Left renal cortex interstitium (tissue), 4 donors: ENCODE data around the gene DHH. TPM values are rescaled to one million over a fixed set of nuclear protein-coding genes. Genes with fewer than 3 reads are reported as not detected.
A peak's percentile ranks its signal among the peaks of the same experiment; 100 is the strongest.
"Not testable (repeated sequence)": the region's sequence is repeated elsewhere in the genome, so short reads cannot be mapped to it uniquely, and the experiment has no call there.

ENCODE experiments used
- DNase-seq, 4 donors: peaks; one replicate each; pipeline ENCODE4 v3.0.0-alpha.2; 2013; ENCODE audit warnings: low read depth in 4 of 4, low spot score in 2 of 4, missing footprints in 1 of 4
- polyA plus RNA-seq, 4 donors: library from polyadenylated mRNA; unstranded; fragments of 120-200 nt; gene quantifications; one replicate each; pipeline ENCODE4 v1.2.1, GENCODE V29; 2013; ENCODE audit not compliant: insufficient read length in 4 of 4

DHH gene
- under 1 TPM; 0.30 to 0.55 (median 0.50) TPM for polyA plus RNA-seq

DNA sequence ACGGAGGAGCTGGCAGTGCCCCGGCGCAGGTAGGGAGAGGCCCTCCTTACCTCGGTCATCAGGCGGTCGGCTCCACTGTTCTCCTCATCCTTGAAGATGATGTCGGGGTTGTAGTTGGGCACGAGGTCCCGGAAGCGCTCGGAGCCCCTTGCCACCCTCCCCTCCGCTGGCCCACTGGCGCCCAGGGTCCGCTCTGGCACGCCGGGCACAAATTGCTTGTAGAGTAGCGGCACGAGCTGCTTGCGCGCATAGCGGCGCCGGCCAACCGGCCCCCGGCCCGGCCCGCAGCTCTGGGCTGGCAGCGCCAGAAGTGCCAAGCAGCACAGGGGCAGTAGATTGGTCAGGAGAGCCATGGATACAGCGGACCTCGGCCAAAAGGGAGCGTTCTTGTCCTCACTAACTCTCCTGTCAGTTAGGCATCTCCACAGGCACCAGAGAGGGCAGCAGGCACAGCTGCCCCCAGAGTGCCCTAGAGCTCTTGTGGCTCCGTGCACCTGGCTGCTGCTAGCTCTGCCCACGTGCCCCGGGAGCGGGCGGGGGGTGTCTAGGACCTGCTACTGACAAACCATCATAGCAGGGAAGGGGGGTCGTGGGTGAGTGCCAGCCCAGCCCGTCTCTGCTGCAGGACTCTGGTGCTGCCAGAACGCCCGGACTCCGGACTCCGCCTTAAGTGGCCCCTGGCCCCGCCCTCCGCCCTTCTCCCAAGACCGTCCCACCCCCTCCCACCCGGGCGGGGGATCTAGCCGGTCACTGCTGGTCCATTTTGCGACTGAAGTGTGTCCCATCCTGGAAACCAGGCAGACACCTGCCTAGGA, at the start of gene DHH:
DHH (minus strand) TSS at position 642 of the 815 bp plus-strand sequence; CDS start at position 353, 289 bp downstream.
- no peak for DNase-seq

DNA sequence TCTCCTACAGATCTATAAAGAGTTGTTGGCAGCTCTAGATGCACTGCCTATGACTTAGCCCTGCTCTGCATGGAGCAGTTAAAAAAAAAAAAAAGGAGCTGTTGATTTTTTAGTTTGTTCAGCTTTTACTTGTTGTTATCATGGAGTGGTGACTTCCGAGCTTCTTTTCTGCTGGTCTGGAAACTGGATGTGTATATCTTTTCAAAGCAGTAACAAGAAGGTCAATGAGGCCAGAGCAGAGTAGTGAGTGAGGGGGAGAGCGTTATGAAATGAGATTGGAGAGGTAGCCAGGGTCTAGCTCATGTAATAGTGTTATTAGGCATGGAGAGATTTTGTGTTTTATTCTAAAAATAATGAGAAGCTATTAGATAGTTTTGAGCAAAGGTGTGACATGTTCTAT, 49.8 kb upstream of the DHH start:
- DNase-seq, result no peak

DNA sequence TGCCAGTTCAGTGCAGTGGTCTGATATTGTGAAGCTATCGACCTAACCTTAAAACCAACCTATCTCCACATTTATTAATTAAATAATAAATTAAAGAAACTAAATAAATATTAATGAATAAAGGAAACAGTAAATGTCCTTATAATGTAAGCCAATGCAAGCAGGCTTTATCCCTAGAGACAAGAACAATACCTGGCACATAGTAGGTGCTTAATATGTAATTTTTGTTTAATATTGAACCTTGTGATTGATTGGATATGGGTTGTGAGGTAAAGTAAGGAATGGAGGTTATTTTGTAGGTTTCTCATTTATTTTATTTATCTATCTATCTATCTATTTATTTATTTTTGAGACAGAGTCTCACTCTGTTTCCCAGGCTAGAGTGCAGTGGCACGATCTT, 44.4 kb upstream of the DHH start:
- DNase-seq, result no peak

DNA sequence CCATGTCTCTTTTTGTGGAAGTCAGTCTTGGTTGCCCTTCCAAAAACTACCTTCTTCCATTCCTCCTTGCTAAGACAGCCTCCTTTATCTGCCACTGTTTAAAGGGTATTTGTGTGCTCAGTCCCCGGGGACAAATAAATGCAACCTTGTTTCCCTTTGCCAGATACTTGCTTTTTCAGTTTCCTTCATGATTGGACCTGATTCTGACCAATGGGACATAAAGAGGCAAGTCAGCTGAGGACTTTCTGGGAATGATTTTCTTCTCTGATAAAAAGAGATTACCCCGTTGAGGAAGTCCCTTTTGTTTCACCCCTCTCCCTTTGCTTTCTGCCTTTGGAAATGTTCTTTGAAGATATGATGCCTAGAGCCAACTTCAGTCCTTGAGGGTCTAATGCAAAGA, 44.0 kb upstream of the DHH start:
- DNase-seq, result no peak

DNA sequence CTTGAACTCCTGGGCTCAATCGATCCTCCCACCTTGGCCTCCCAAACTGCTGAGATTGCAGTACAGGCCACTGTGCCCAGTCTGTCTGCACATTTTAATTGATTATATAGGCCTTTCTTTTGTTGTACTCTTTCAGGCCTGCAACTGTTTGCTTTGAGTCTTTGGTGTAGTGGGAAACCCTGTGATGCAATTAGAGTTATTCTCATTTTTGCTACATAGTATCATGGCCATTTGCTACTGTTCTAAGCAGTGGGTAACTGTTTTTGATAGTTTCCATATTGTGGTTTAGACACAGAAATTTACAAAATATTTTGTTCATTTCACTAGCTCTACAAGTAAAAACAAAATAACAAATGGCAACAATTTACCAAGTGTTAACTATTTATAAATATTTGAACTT, 42.9 kb upstream of the DHH start:
- no peak for DNase-seq

DNA sequence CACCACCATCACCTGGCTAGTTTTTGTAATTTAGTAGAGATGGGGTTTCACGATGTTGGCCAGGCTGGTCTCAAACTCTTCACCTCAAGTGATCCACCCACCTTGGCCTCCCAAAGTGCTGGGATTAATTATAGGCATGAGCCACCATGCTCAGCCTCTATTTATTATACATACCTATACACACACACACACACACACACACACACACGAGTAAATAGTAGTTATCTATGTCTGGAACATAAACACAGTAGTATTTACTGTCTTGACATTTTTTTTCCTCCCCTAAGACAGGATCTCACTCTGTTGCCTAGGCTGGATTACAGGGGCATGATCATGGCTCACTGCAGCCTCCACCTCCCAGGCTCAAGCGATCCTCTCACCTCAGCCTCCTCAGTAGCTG, 42.4 kb upstream of the DHH start:
- DNase-seq, result not testable (repeated sequence)

DNA sequence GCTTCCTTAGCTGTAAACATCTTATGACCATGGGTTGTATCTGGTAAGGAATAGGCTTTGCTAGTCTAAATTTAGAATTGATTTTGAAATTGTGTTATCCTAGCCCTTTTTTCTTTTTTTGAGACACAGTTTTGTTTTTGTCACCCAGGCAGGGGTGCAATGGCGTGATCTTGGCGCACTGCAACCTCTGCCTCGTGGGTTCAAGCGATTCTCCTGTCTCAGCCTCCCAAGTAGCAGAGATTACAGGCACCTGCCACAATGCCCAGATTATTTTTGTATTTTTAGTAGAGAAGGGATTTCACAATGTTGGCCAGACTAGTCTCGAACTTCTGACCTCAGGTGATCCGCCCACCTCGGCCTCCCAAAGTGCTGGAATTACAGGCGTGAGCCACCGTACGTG, 39.0 kb upstream of the DHH start:
- DNase-seq, result no peak

DNA sequence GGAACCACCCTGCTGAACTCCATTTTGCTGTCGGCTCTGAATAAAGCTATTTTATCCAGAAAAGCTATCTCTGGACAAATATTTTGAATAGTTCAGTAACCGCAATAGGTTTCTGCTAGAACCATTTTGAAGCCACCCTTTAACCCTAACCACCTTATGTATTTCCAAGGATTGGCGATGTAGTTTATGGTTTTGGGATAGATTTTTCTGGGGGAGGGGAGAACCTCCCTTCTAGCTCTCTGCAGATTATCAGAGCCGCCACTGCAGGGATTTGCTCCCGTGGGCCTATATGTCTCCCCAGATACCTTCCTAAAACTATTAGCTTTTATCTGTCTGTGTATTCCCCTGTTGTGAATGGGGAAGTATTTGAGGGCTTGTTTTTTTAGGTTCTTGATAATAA, 38.4 kb upstream of the DHH start:
- no peak for DNase-seq

DNA sequence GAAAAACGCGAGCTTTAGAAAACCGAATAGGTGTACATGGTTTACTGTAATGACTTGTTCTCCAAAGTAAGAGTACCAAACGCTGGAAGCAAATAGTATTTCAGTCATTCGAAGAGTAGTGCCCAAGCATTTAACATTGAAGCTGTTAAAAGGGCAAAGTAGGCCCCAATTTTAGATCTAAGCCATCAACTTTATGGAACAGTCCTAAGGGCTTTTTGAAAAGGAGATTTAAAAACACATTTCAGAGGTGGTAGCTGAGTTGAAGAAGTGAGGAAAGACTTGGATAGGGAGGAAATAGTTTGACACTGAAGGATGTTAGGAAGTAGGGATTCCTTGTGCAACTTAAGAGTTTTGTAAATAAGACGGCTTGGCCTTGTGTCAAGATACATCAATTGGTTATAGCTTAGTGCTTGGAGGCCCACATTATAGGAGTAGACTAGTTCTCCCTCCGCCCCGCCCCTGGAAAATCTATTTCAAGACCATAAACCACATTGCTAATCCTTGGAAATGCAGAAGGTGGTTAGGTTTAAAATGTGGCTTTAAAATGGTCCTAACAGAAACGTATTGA, 37.4 kb upstream of the DHH start:
- DNase-seq, result peak in 2 of 4 donors; percentile 29 to 62

DNA sequence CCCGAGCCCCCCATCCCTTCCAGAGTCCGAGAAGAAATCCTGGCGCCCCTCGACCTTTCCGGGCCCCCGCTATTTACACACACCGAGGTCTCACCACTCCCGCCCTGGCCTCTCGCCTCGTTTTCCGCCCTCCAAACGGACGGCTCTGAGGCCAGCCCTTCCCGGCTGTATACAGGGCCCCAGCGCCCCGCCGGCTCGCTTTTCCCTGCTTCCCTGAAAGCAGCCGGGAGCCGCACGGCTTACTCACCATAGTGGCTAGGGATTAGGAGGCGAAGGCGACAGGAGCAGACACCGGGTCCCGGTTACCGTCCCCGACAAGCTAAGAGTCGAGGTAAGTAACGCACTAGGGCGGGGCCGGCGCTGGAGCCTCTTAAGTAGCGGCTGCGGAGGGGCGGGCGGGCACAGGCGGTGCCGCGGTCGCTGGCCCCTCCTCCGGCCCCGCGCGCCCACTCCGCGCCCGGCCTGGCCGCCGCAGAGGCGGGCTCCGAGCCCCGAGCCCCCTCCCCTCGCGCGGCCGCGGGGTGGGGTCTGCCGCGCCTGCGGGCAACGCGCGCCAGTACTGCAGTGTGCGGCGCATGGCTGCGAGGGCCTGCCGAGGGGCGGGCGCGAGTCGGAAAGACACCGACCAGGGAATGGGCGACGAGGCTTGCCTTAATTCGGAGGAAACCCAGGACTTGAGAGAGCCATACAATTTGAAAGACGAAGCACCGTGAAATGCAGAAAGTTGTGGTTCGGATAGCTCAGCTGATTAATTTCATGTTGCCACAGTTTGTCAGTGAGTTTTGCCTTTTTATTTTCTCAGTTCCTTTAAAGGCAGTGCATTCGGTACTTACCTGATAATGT, 36.7 kb upstream of the DHH start, which contains the start of gene TUBA1B:
TUBA1B (minus strand) TSS at position 345 of the 843 bp plus-strand sequence; CDS start at position 250, 95 bp downstream.
- peak; percentile 65 to 87 (median 78) for DNase-seq

DNA sequence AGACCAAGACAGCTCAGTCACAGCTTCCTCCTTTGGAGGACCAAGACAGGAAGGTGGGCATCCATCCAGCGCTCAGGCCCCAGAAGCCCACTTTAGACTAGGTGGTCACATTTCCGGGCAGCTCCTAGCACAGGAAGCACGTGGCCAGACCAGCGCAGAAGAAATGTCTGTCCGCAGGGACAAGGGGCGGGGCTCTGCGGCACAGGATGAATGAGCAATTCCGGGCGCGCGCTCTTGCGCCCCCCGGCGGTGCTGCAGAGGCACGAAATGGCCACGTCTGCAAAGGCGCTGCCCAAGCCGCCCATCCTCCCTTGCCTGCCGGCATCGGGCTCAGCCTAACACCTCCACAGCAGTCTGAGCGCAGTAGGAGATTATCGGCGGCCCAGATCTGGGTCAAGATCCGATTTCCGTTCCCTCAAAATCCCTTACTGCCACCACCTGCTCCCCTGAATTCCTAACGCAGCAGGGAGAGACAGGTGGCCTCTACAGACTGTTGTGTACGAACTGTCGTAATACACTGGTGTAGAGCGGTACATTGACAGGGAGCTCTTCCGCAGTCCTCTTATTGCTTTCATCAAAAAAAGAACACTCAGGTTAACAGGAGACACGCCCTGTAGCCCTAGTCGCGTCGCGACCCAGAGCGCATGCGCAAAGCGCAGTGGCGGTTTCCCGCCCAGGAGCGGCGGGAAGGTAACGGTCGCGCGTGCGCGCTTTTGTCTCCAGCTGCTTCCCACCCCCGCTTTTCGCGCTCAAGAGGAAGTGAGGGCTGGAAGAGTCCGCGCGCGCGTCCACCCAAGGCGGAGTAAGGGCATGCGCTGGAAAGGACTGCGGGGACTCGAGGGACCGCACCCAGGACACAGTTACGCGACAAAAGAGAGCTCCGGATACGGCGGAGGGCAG, 35.8 kb upstream of the DHH start:
- DNase-seq, result peak; percentile 81 to 87 (median 86)

DNA sequence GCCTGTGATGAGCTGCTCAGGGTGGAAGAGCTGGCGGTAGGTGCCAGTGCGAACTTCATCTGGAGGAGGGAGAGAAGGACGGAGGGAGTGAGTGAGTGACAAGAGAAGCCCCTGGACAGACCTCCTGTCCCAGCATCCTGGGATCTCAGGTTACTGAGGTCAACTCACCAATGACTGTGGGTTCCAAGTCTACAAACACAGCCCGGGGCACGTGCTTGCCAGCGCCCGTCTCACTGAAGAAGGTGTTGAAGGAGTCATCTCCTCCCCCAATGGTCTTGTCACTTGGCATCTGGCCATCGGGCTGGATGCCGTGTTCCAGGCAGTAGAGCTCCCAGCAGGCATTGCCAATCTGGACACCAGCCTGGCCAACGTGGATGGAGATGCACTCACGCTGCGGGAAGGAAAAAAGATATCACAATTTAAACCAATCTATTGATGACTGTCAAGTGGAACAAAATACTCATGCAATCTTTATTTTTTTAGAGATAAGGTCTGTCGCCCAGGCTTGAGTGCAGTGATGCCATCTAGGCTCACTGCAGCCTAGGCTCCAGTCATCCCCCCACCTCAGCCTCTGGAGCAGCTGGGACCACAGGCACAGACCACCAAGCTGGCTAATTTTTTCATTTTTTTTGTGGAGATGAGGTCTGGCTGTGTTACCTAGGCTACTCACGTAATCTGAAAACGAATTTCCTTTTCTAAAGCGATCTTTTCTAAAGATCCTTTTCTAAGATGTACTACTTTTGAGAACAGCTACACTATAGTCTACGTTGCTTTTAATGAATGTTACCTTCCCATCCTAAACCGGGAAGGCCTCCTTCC, 34.9 kb upstream of the DHH start:
- DNase-seq, result no peak

DNA sequence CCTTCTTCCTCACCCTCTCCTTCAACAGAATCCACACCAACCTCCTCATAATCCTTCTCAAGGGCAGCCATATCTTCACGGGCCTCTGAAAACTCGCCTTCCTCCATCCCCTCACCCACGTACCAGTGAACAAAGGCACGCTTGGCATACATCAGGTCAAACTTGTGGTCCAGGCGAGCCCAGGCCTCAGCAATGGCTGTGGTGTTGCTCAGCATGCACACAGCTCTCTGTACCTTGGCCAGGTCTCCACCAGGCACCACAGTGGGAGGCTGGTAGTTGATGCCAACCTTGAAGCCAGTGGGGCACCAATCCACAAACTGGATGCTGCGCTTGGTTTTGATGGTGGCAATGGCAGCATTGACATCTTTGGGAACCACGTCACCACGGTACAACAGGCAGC, 33.4 kb upstream of the DHH start:
- not testable (repeated sequence) for DNase-seq

DNA sequence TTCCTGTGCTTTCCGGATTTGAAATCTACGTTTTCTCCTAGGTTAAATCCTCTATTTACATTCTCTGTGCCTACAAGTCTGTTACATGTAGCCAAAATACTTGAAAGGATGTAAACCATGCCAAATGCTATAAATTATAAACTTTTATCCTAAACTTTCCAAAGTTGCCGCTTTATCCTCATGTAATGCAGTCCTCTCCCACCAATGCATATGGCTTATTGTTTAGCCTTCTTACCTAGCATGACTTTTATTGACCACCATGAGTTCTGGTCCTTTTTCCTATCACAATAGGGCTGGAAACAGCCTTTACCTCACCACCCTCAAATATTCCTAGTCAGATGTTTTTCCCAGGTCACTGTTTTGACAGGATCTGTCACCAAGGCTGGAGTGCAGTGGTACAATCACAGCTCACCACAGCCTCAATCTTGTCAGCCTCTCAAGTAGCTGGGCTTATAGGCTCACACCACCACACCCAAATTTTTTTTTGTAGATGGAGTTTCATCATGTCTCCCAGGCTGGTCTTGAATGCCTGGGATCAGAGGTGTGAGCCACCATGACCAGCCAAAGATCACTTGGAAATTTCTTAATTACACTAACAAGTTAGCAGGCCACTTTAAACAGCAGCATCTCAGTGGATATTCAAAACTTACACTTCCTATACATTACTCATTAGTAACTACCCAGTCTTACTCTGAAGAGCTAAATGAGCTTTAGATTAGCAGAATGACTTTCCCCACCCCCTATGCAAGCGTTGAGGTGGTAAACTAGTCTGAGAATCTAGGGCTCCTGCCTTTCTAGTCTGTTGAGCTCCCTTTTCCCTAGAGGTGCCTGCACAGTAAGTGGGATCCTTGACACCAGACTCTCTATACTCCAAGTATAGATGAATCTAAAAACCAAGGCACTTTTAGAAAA, 32.5 kb upstream of the DHH start:
- no peak for DNase-seq

DNA sequence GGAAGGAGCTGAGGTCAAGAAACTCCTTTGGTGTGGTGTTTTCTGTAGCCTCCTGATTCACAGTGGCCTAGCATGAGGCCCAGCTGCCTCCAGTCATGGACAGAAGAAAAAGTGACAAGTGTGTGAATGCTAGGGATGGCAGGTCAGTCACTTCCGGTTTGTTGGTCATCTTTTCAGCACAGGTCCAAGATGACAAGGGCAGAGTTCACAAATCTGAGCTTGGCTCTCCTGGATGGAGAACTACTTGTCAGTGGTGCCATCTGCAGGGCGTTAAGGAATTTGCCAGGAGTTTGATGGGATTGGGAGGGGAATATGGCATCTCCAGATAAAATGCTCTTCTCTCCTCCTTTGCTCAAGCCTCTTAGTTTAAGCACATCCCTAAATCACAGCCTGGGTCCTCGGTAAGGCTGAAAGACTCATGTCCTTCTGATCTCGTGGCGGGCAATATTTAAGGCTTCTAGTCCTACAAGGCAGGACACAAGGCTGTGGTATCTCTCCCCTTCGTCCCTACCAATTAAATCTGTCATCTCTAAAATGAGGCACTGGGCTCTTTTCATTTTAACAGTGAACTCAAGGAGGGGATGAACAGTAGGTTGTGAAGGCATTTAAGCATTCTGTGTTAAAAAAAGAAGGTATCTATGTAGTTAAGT, 26.6 kb upstream of the DHH start:
- peak in 1 of 4 donors; percentile 31 for DNase-seq

DNA sequence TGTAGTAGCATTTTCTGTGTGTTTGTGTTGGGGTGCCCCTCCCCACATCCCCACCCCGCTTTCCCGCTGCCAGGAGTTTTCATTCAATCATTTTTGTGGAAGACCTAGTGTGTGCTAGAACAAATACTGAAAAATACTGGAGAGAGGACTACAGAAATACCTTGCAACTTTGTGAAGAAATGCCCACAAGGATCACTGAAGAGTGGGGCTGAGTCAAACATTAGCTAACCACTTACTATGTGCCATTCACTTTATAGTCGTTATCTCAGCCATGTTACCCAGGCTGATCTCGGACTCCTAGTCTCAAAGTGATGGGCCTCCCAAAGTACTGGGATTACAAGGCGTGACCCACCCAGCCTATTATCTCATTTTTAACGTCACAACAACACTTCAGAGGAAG, 16.6 kb upstream of the DHH start:
- DNase-seq, result no peak

DNA sequence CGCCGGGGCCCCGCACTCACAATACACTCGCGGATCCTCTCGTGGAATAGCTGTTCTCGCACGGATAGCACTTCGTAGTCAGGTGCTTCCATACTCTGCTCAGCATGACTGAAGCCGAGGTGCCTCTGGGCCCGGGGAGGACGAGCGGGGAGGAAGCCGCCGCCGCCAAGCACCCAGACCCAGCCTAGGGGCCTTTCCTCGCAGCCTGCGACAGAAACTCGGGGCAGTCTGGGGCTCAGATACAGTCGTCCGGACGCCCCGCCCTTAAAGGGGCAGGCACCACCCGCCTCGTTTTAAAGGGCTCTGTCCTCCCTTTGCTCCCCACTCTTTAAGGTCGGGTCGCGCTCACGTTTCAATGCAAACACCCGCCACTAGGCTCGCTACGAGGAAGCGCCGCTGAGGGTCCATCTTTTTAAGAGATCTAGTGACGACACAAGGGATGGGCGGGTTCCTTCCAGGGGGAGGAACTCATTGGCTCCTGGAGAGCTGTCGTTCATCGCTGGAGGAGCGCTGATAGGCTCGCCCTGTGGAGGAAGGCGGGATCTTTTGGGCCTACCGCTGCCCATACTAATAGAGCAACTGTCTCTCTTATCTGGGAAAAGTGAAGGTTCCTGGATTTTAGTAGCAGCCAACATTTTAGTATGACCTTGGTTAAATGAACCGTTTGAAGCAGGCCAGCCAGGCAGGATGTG, 16.0 kb upstream of the DHH start, which contains the start of gene LMBR1L:
LMBR1L (minus strand) TSS at position 384 of the 692 bp plus-strand sequence; CDS start at position 92, 292 bp downstream.
- DNase-seq, result peak; percentile 93 to 98 (median 96)
